HG02571 (cell line): Measurements from ENCODE around the gene PRSS56.

Experiments used
- ATAC-seq: cut with Tn5 transposase; IDR thresholded peaks from one replicate; pipeline ENCODE4 v1.9.1; 2021; ENCODE audit warnings: mild to moderate bottlenecking, moderate library complexity; ENCODE audit not compliant: unreplicated experiment

PRSS56 gene

DNA sequence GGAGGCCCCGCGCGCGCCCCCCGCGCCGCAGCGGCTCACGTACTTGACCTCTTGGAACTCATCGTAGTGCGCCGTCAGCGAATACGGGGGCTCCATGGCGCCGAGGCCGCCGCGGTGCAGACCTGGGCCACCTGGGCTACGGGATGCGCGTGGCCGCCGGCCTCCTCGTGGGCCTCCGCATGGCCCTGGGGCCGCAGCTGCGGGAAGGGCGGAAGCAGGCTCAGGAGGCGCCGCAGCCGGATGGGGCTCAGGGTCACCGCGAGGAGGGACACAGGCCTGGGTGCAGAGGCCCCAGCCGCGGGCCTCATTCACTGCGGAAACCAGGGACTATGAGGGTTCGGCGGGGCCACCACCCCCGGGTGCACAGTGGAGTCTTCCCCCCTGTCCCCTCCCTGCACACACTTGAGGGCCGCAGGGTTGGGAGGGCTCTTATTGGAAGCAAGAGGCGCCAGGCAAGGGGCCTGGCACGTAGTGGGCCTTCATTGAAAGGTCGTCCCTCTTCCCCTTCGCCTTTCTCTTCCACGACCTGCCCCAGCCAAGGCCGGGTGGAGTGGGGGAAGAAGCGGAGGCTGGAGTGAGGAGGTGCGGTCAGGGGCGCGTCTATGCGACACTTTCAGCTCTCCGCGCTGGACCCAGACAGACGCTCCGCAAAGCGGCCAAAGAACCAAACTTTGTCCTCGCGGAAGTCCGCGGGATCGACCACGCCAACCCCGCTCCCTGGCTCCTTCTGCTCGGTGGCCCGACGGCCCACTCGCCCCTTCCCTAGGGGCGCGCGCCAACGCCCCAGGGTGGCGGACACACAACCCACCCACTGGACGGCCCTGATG lies 33.4 kb upstream of the PRSS56 start:
- ATAC-seq, result no peak

DNA sequence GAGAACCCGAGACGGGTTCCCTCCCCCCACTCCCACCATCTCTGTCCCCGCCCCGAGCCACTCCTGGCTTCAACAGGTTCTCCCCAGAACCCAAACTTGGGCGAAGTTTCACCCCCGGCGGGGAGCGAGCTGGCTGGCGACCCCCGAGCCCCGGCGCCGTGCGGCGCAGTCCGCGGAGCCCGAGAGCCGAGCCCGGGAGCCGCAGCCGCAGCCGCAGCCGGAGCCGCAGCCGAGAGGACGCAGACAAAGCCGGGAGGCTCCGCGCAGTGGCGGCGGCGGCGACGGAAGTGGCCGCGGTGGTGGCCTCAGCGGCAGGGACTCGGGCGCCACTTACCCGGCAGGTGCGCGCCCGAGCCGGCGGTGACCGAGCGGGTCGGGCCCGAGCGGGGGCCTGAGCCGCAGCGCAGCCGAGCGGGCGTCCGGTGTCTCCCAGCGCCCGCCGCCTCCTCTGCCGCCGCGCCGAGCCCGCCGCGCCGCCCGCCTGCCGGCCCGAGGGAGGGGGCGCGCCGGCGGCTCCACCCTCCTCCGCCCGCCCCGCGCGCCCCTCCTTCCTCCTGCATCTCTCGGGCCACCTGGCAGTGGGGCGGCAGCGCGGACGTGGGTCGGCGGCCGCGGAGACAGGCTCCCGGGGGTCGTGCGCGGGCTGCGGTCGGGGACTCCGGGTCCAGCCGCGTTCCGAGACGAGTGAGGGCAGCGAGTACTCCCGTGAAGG lies 32.6 kb upstream of the PRSS56 start, which contains the start of gene ECEL1:
TSS of gene ECEL1 (minus strand) at position 450 of the 712 bp plus-strand sequence. CDS start 1,181 bp downstream, outside the sequence.
- no peak for ATAC-seq

DNA sequence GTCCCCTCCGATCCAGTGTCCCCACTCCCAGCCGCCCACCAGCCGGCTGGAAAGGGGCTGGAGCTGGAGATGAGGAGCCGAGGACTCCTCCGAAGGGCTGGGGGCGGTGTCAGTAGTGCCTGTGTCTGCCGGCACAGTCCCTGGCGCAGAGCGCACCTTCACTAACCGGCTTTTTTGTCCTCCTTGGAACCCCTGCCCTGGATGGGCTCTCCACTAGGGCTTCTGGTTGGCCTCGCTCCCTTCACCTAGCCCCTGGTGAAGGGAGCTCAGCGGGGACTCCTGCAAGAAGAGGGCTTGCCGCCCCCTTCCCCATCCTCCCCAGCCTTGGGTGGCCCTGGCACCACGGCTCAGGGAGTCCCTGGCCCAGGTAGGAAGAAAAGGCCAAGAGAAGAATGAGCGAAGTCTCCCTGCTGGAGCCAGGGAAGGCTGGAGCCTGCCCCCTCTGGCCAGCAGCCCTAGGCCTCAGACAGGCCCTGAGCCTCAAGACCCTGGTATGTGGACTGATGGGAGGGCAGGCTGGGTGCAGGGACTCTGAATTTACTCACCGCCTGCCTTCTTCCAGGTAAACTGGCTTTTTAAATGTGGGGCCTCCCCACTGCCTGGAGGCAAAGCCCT lies 32.0 kb upstream of the PRSS56 start:
- ATAC-seq, result no peak

- ATAC-seq, result no peak
Observed at GRCh38 chr2:232488721-232489300, 31.4 kb upstream of the PRSS56 start.

DNA sequence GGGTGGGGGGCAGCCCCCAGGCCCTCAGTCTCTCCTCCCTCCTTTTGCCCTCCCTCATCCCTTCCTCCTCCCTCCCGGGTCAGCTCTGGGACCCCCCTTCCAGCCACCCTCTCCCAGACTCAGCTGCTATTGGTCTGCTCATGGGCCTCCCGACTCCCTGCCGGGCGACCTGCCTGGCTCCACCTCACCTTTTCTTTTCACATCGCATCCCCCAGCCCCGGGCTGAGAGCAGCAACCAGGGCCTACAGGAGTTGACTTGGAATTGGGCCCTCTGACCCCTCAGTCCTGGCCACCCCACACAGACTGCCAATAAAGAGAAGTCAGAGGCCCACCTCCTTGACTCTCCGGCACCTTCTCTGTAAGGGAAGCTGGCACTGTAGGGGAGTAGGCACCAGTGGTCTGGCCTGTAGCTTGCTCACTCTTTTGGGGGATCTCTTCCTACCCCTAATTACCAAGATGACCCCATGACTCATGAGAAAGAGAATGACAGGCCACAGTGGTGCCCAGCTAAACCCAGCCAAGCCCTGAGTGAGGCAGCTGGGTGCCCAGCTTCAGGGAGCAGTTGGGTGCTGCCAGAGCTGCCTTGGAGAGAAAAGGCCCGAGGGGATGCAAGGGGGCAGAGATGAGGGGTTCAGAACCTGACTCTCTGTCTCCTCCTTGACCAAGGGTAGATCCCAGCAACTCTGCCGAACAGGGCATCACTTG lies 30.5 kb upstream of the PRSS56 start:
- no peak for ATAC-seq

DNA sequence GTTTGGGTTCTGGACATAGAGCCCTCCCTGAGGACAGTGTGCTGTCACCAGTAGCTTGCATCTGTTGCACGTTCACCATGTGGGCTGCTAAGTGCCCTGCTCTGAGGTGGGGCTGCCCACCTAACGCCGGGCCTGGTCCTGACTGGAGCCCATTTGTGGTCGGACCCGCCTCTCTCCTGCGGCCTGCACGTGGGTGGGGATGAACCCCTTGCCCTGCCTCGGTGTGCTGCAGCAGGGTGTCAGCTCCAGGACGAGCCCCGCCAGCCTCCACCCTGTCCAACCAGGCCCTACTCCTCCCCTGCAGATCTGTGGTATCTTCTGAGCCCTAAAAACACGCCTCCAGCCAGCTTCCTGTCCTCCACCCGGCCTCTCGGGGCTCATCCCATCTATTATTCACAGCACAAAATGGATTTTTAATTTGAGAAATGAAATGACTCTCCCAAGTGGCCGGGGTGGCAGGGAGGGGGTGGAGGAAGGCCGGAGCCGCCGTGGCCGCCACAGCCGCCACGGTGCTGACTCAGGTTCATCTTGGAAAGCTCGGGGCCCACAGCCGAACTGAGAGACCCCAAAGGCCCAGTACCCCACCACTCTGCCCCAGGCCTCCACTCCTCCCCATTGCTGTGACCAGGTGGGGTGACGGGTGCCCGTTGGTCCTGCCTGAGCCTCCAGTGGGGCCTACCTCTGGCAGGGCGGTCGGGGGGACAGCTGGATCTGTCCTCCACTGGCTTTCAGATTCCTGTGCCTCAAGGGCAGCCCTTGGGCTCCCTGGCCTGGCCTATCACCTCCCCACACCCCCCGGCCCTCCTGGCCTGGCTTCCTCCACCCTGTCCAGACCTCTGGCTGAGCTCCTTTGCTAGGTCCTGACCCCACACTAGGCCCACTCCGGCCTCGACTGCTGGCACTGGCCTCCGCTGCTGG lies 29.7 kb upstream of the PRSS56 start:
- no peak for ATAC-seq

DNA sequence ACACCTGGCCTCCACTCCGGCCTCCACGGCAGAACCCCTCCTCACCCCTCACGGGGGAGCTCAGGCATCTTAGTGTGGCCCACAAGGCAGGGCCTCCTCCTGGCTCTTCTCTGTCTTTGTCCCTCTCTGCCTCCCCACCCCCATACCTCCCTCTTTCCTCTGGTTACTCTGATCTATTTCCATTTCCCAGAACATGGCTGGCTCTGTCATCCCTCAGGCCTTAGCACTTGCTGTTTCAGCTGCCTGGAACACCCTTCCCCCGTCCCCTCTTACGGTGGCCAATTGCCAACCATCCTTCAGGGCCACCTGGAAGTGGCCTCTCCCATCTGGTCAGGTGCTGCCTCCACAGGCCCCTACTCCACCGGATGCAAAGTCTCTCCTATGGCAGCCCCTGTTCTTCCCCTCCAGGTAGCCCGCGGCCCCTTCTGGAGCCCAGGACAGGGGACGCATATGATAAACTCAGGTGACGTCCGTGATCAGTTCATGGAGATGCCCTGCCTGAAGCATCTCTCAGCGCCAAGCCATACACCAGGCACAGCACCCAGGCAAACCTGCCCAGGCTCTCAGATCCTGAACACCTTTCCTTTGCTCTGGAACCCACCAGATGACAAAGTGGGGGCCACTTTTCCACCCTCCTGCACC lies 28.9 kb upstream of the PRSS56 start:
- ATAC-seq, result no peak

- no peak for ATAC-seq
Observed at GRCh38 chr2:232492236-232492848, 27.8 kb upstream of the PRSS56 start.

GRCh38 chr2:232492963-232493700 lies 27.1 kb upstream of the PRSS56 start:
- no peak for ATAC-seq

GRCh38 chr2:232493701-232494474 lies 26.3 kb upstream of the PRSS56 start:
- ATAC-seq, result no peak

DNA sequence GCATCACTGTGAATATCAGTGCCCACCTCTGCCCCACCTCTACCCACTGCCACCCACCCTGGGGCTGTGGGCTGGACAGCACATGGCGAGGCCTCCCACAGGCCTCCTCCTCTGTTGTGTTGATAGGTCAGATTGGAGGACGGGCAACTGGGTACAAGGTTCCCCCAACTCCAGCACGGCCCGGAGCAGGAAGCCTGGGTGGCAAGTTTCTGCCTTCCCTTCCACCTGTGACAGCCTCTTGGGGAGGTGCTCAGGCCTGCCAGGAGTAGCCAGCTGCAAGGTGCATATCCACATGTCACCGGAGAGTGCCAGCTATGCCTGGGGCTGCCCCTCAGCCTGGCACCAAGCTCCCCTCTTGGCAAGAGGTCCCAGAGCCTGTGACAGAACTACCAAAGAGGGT lies 25.6 kb upstream of the PRSS56 start:
- no peak for ATAC-seq

DNA sequence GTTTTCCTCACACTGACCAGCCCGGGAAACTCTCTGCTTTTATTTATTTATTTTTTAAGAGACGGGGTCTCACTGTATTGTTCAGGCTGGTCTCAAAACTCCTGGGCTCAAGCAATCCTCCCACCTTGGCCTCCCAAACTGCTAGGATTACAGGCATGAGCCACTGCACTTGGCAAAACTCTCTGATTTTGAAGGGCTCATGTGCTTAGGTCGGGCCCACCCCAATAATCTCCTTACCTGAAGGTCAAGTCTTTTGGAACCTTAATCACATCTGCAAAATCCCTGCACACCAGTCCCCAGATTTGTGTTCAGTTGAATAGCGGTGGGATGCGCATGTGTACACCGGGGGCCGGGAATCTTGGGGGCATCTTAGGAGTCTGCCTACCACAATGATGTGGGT lies 24.9 kb upstream of the PRSS56 start:
- no peak for ATAC-seq

GRCh38 chr2:232496501-232497270 lies 23.5 kb upstream of the PRSS56 start:
- no peak for ATAC-seq

GRCh38 chr2:232497348-232497747 lies 22.8 kb upstream of the PRSS56 start:
- no peak for ATAC-seq

DNA sequence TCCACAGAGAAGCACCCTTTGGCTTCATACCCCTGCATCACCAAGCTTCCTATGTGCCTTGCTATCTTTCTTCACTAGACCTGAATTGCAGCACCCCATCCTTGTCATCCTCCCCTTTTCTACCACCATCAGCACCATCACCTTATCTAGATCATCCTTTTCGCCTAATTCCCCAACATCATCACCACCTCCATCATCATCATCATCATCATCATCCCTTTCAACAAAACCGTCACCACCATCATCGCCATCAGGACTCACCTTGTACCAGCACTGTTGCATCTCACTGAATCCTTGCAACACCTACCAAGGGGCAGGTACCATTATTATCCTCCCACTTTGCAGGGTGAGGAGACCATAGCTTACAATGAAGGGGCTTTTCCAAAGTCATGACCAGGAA lies 21.7 kb upstream of the PRSS56 start:
- ATAC-seq, result no peak

- no peak for ATAC-seq
Observed at GRCh38 chr2:232501331-232501771, 18.8 kb upstream of the PRSS56 start.
